Neural cell (in vitro differentiated cells): ENCODE results near the gene BATF3. TPM values are rescaled to one million over a fixed set of nuclear protein-coding genes. Genes with fewer than 3 reads are reported as not detected.
"Not testable (repeated sequence)": the region's sequence is repeated elsewhere in the genome, so short reads cannot be mapped to it uniquely, and the experiment has no call there.

Source experiments
- H2AFZ ChIP-seq: fragments of 200-600, 300-800 bp; sonication (generic), shearing (Covaris generic); 2 replicates; pipeline ENCODE4 v1.6.0; 2014; ENCODE audit warnings: low read depth, mild to moderate bottlenecking, antibody characterized with exemption, low read length, moderate library complexity
- H3F3A ChIP-seq: fragments of 200-600 bp; shearing (Covaris generic); 2 replicates; pipeline ENCODE4 v1.6.1; 2016; ENCODE audit warnings: mild to moderate bottlenecking, moderate library complexity, mixed read lengths, antibody characterized with exemption, low read length; ENCODE audit not compliant: insufficient read depth, poor library complexity, severe bottlenecking
- H3K27ac ChIP-seq: fragments of 200-600, 300-800 bp; sonication (generic), shearing (Covaris generic); 2 replicates; pipeline ENCODE4 v1.5.1; 2014; ENCODE audit warnings: mild to moderate bottlenecking, low read length, moderate library complexity
- H3K27me3 ChIP-seq: fragments of 300-800, 200-600 bp; sonication (generic), shearing (Covaris generic); 2 replicates; pipeline ENCODE4 v1.6.0; 2014; ENCODE audit warnings: mild to moderate bottlenecking, low read depth, low read length, moderate library complexity; ENCODE audit not compliant: insufficient read depth
- H3K36me3 ChIP-seq: fragments of 300-800, 200-600 bp; sonication (generic), shearing (Covaris generic); 2 replicates; pipeline ENCODE4 v1.5.1; 2014; ENCODE audit warnings: mild to moderate bottlenecking, antibody characterized with exemption, low read length, moderate library complexity; ENCODE audit not compliant: insufficient read depth
- H3K4me2 ChIP-seq: fragments of 300-800, 200-600 bp; sonication (generic), shearing (Covaris generic); 2 replicates; pipeline ENCODE4 v1.6.0; 2014; ENCODE audit warnings: mild to moderate bottlenecking, low read length
- H3K4me3 ChIP-seq: fragments of 300-800, 200-600 bp; sonication (generic), shearing (Covaris generic); 2 replicates; pipeline ENCODE4 v1.5.1; 2014; ENCODE audit warnings: mild to moderate bottlenecking, low read length, moderate library complexity
- H3K79me2 ChIP-seq: fragments of 200-600 bp; shearing (Covaris generic); replicated peaks from 2 replicates; pipeline ENCODE4 v1.6.0; 2014; ENCODE audit warnings: mild to moderate bottlenecking, low read length, moderate library complexity; ENCODE audit not compliant: insufficient read depth
- H3K9ac ChIP-seq: fragments of 300-800, 200-600 bp; sonication (generic), shearing (Covaris generic); 2 replicates; pipeline ENCODE4 v1.6.1; 2016; ENCODE audit warnings: mild to moderate bottlenecking, low read length, mixed read lengths
- H3K9me2 ChIP-seq: fragments of 200-600 bp; shearing (Covaris generic); 2 replicates; pipeline ENCODE4 v1.6.1; 2016; ENCODE audit warnings: mild to moderate bottlenecking, low read length, mixed read lengths; ENCODE audit not compliant: insufficient read depth
- H3K9me3 ChIP-seq: fragments of 200-600, 300-800 bp; sonication (generic), shearing (Covaris generic); 2 replicates; pipeline ENCODE4 v1.6.1; 2016; ENCODE audit warnings: mild to moderate bottlenecking, mixed run types, low read length, moderate library complexity, mixed read lengths
- H4K20me1 ChIP-seq: fragments of 200-600 bp; shearing (Covaris generic); 2 replicates; pipeline ENCODE4 v1.6.1; 2016; ENCODE audit warnings: mild to moderate bottlenecking, mixed run types; ENCODE audit not compliant: insufficient read depth
- CTCF ChIP-seq: fragments of 450-650 bp; IDR thresholded peaks from 2 replicates; pipeline ENCODE4 v1.5.1; 2014; ENCODE audit warnings: antibody characterized with exemption, mild to moderate bottlenecking, moderate library complexity; ENCODE audit not compliant: poor library complexity, severe bottlenecking
- EP300 ChIP-seq: fragments of 450-650 bp; conservative IDR thresholded peaks from 2 replicates; pipeline ENCODE4 v1.6.1; 2014; ENCODE audit warnings: antibody characterized with exemption, mild to moderate bottlenecking, moderate library complexity; ENCODE audit not compliant: poor library complexity, severe bottlenecking
- EZH2 ChIP-seq: fragments of 200-600, 300-800 bp; shearing (Covaris generic), sonication (generic); IDR thresholded peaks from 2 replicates; pipeline ENCODE4 v1.6.1; 2014; ENCODE audit warnings: antibody characterized with exemption, low read length, borderline replicate concordance, mild to moderate bottlenecking; ENCODE audit not compliant: insufficient read depth, poor library complexity, severe bottlenecking
- MXI1 ChIP-seq: fragments of 450-650 bp; conservative IDR thresholded peaks from 2 replicates; pipeline ENCODE4 v1.6.1; 2014; ENCODE audit warnings: antibody characterized with exemption, mild to moderate bottlenecking; ENCODE audit not compliant: poor library complexity, severe bottlenecking
- POLR2AphosphoS5 ChIP-seq: IDR thresholded peaks from 2 replicates; pipeline ENCODE4 v1.6.1; 2012
- RAD21 ChIP-seq: fragments of 450-650 bp; conservative IDR thresholded peaks from 2 replicates; pipeline ENCODE4 v1.6.1; 2014; ENCODE audit warnings: antibody characterized with exemption, mild to moderate bottlenecking, moderate library complexity
- REST ChIP-seq: IDR thresholded peaks from 2 replicates; pipeline ENCODE4 v1.6.1; 2012; ENCODE audit warnings: borderline replicate concordance
- SMC3 ChIP-seq: fragments of 450-650 bp; conservative IDR thresholded peaks from 2 replicates; pipeline ENCODE4 v1.6.1; 2014; ENCODE audit warnings: antibody characterized with exemption, mild to moderate bottlenecking, moderate library complexity; ENCODE audit not compliant: poor library complexity
- TAF1 ChIP-seq: IDR thresholded peaks from 2 replicates; pipeline ENCODE4 v1.6.1; 2012; ENCODE audit warnings: low read depth
- polyA plus RNA-seq: library from polyadenylated mRNA; depleted of rRNA; stranded (reverse); fragments of >200 nt; gene quantifications from 2 replicates; pipeline ENCODE4 v1.2.3, GENCODE V29; 2014

Gene BATF3
- polyA plus RNA-seq, 1 donor from 2014 or later = 0.82 TPM

- Histone ChIP-seq H3F3A (no peaks in the 10 kb centered on the region), H4K20me1 (no peaks in the 10 kb centered on the region), H3K4me2 (no peak overlapping the region), H3K27me3 (no peaks in the 10 kb centered on the region), H3K27ac (no peak overlapping the region), H3K9ac (no peak overlapping the region), H3K79me2 (no peaks in the 10 kb centered on the region), H3K9me2 (no peaks in the 10 kb centered on the region), H3K9me3 (no peaks in the 10 kb centered on the region), H2AFZ (no peak overlapping the region), H3K36me3 (no peaks in the 10 kb centered on the region), H3K4me3 (no peak overlapping the region)
- no peak for TF ChIP-seq REST
- TF ChIP-seq EP300 = no peak
- no peak for TF ChIP-seq RAD21
- no peak for TF ChIP-seq CTCF
- TF ChIP-seq SMC3 = no peak
- no peak for TF ChIP-seq TAF1
- TF ChIP-seq EZH2 = no peak
- TF ChIP-seq POLR2AphosphoS5 = no peak
- no peak for TF ChIP-seq MXI1
Measured at GRCh38 chr1:212712451-212713303, 13.0 kb upstream of the BATF3 start.

GRCh38 chr1:212711974-212712373, 12.3 kb upstream of the BATF3 start:
- not testable (repeated sequence) for H3K27ac ChIP-seq, H3K4me3 ChIP-seq, H3K79me2 ChIP-seq, H3K9ac ChIP-seq, H3K4me2 ChIP-seq, H3K9me2 ChIP-seq, H3F3A ChIP-seq, H3K36me3 ChIP-seq, H3K9me3 ChIP-seq, H3K27me3 ChIP-seq, H2AFZ ChIP-seq, H4K20me1 ChIP-seq
